Ecto neural progenitor cell (in vitro differentiated cells): ENCODE results near the gene TRIM9.
"Not testable (repeated sequence)": the region's sequence is repeated elsewhere in the genome, so short reads cannot be mapped to it uniquely, and the experiment has no call there.

ENCODE experiments used
- DNase-seq: peaks from one replicate; pipeline ENCODE4 v3.0.0-alpha.2; 2018; ENCODE audit warnings: low spot score

The TRIM9 gene

GRCh38 chr14:50964683-50965390 is 130.1 kb downstream of the TRIM9 start:
- no peak for DNase-seq

DNA sequence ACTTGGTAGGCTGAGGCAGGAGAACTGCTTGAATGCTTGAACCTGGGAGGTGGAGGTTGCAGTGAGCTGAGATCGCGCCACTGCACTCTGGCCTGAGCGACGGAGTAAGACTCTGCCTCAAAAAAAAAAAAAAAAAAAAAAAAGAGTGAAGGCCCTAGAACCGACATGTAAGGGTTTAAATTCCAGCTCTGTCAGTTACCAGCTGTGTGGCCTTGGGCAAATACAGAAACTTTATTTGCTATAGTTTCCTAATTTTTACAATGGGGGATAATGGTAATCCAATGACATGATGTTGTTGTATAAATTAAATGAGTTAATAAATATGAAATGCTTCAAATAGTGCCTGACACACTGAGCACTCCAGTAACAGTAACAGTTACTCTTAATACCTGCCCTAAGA is 131.0 kb downstream of the TRIM9 start:
- no peak for DNase-seq

DNA sequence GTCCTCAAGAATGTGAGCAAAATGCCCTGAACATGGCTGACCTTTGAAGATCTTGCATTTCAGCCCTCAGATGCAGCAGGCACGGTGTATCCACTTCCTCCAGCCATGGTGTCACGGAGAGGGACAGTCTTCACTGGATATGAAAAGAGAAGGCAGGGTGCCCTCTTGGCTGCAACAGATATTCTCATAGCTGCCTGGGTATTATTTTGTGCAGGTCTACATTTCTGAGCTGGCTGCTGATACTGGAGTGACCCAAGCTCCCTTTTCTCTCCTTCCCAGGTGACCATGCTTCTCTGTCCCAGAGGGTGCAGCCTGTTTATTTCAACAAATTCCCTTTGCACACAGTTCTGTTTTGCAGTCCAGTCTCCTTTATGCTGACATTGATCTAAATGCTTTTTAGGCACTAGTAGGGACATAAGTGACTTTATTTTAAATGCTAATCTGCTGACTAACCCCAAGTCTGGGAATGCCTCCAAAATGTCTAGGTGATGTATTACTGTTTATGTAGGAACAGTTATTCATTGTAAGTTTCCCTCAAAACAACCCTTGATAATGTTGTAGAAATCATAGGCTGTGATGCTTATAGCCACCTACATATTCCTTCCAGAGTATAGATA is 133.2 kb downstream of the TRIM9 start:
- no peak for DNase-seq

GRCh38 chr14:50957296-50957695 is 137.6 kb downstream of the TRIM9 start:
- no peak for DNase-seq

GRCh38 chr14:50956421-50956820 is 138.5 kb downstream of the TRIM9 start:
- not testable (repeated sequence) for DNase-seq

DNA sequence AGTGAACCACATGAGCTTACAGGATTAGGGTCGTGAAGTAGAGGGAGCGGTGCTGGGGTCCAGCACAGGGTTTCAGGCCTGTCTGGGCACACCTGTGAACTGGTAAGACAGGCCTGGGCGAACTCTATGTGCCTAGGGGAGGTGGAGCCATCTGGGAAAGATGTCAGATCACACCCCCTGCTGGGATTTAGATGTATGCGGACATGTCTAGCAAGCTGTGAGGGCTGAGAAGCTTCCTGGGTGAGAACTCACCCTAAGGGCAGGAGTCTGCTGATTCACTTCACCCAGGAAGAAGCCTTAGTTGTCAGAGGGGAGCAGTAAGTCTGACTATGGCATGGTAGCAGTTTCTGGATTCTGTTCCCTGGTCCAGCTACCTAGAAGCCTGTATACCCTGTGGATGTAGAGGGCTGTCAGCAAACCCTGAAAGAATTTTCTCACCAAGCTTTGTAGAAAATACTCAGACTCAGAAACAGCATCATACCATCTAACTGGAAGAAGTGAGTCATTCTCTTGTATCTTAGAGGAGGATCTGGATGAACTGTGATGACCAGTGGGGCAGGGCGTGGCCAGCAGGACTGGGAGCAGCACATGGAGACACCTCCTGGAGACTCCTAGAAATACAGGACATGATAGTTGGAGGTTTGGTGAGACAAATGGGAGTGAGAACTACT is 139.4 kb downstream of the TRIM9 start:
- peak; percentile 64 for DNase-seq

GRCh38 chr14:50954811-50955372 is 140.0 kb downstream of the TRIM9 start:
- DNase-seq, result no peak

DNA sequence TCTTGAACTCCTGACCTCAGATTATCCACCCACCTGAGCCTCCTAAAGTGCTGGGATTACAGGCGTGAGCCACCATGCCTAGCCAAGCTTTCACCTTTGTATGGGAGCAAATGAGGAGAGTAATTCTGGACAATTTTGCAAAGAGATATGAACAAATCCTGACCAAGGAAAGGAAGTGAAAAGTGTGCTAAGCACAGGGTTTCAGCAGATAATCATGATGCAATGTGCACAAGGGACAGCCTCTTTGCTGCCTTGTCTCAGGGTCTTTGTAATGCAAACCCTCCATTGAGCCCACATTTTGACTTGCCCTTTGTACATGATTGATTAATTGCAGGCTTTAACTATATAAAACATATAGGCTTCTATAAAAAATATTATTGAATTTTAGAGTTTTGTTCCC is 141.4 kb downstream of the TRIM9 start:
- no peak for DNase-seq

- DNase-seq, result no peak
These were observed 143.9 kb downstream of the TRIM9 start for GRCh38 chr14:50951032-50951431.

GRCh38 chr14:50948205-50948604 is 146.7 kb downstream of the TRIM9 start:
- DNase-seq, result no peak

- DNase-seq, result no peak
These were observed 147.5 kb downstream of the TRIM9 start for GRCh38 chr14:50947446-50947845.

DNA sequence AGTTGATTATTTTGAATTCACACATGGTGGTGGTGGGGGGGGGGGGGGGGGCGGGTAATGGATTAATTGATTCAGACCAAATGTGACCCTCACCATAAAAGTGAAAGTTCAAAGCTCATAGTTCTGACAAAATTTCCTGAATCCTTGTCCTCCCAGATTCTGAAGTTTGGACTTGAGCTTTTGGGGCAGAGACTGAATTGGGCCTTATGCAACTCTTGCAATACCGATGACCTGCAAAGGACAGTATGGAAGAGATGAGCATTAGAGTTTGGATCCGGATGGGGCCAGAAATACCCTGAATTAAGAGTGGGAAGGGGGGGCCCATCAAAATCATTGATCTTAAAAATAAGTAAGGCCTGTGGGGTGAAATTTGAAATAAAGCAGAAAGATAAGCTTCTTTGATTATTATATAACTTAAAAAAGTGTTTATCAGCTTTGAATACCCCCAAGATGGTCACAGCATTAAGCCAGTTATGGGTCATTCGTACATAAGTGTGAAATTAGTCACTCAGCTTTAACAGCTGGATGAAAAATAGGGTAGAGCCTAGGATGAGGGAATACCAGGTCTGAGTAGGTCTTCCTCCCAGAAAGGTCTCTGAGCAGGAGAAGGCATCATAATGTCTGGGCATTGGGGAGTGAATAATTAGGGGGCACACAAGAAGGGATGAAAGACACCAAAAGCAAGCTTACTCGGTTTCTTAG is 148.5 kb downstream of the TRIM9 start:
- no peak for DNase-seq

DNA sequence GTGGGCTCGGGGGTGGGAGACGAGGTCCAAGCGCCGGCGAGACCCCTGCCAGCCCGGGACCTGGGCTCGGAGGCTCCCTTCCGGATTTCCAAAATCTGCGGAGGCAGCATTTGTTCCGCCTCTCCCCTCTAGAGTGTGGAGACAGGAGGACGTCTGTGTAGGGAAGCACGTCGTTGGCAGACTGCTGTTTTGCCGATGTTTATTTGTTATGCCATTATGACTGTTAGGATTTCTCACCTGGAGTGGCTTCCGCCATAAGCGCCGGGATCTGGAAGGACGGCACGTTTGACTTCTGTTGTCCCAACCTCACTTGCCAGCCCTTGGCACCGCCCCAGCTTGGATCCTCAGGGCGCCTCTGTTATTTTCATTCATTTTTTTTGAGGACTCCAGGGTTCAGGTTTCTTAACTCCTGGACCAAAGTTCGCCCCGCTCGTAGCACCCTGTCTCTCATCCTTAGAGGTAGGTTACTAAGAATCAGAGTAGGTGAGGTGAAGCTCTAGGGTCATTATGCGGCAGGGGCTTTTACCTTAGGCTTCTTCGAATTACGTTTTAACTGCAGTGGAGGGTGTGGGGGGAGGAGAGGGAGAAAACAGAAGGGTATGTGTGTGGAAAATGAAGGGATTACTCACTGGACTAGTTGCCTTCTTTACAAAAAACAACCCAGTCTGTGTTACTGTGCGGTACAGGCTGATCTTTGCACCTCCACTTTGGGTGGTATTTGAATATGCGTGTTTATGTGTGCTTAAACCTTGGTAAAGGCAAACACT is 150.1 kb downstream of the TRIM9 start:
- DNase-seq, result no peak

GRCh38 chr14:50943943-50944646 is 150.8 kb downstream of the TRIM9 start, which contains the start of gene PYGL:
Gene PYGL (minus strand): TSS chr14:50944483. CDS start chr14:50944403, 80 bp downstream.
- peak; percentile 84 for DNase-seq

DNA sequence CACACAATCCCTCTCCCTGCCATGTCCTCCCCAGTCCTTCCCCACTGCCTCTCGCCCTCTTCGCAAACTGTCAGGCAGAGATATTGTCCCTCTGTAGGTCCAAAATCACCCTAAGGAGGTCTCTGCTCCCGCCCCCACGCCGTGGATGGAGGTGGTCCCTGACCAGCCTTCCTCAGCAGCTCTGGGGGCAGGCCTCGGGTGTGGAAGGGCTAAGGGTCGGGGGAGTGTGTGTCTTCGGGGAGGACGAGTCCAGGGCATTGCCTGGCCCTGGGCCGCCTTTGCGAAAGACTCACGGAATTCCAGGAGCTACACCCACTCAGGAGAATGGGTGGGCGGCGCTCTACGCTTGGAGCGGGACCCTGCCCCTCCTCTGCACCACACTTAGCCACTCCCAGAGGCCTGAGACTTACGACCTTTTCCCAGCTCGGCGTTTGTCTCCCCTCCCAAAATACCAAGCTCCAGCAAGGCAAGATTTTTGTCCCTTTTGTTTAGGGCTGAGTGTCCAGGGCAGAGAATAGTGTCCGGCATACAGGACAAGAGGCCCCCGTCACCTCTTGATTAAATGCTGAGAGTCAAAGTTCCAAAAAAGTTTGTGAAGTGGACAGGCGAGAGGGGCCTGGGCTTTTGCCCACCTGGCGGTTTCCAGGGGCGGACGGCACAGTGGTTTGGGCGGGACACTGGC is 151.5 kb downstream of the TRIM9 start:
- DNase-seq, result peak; percentile 80

GRCh38 chr14:50941638-50942037 is 153.3 kb downstream of the TRIM9 start:
- DNase-seq, result not testable (repeated sequence)

DNA sequence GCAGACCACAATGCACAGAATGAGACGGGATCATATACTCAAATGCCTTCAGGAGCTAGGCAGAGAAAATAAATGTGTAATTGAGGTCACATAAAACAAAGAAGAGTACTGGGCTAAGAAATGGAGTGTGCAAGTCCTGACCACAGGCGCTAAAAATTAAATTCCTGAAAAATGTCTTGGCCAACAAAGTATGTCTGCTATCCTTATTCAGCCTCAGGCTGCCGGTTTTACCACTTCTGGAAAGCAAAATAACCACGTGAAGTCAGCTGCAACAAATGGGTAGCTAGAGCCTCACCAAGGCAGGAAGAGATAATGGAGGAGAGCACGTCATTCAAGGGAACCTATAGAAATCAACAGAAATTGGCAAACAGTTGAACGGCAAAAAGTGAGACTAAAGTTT is 153.8 kb downstream of the TRIM9 start:
- DNase-seq, result no peak

DNA sequence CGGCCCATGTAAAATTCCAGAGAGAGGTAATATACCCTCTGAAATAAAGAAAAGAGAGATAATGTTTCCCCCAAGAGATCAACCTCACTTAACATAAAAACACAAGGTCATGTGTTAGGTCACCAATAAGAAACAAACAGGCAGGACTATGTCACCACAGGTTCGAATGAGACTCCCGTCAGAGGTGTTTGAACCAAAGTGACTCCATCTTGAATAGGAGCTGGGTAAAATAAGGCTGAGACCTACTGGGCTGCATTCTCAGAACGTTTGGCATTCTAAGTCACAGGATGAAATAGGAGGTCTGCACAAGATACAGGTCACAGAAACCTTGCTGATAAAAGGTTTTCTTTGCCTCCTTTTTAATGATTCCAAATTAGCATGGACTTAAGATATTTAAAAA is 157.1 kb downstream of the TRIM9 start:
- no peak for DNase-seq

DNA sequence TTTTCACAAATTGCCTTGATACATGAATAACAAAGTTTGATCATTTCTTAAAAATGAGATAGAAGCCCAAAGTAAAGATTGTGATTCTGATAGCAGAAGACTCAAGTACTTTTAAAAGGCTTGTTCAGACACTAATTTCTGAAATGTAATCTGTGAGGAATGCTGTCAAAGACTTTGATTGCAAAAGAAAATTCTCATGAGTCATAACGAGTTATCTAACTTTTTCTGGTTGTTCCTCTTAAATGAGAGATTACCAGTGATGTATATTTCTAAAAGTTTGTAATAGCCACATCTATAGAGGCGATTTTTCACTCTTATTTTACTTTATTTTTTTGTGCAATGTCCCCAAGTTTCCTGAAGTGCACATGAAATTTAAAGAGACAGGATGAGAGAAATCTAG is 157.6 kb downstream of the TRIM9 start:
- DNase-seq, result no peak

- no peak for DNase-seq
These were observed 158.0 kb downstream of the TRIM9 start for GRCh38 chr14:50936882-50937281.
